Endothelial cell of umbilical vein (primary cell): Measurements from ENCODE around the gene RALGAPA1. TPM values are rescaled to one million over a fixed set of nuclear protein-coding genes. Genes with fewer than 3 reads are reported as not detected.

Experiments used
- BruUV-seq: library from RNA; stranded (reverse); fragments of 400-500 nt; replicated peaks from 2 replicates; lab custom pipeline; 2021; lab: Mats Ljungman, UMichigan
- CTCF ChIA-PET: fragments of 300-600, 350-600 bp; sonication (Branson Sonifier 250); formaldehyde crosslinking; loops from one replicate; lab custom pipeline; 2021; ENCODE audit warnings: antibody characterized with exemption, inconsistent platforms; lab: Charles Lee
- POLR2A ChIA-PET: fragments of 300-600, 350-600 bp; sonication (Branson Sonifier 250); formaldehyde crosslinking; loops from one replicate; lab custom pipeline; 2021; ENCODE audit warnings: antibody characterized with exemption, inconsistent platforms; lab: Charles Lee
- DNase-seq: peaks from one replicate; pipeline ENCODE4 v3.0.0-alpha.2; 2011; ENCODE audit warnings: low read depth, low spot score
- FAIRE-seq: peaks from 2 replicates; lab custom pipeline; 2011; peaks lifted over from hg19 to GRCh38; lab: Jason Lieb, UNC
- H2AFZ ChIP-seq: 2 replicates; pipeline ENCODE4 v1.6.0; 2012; ENCODE audit warnings: low read depth, low read length, control low read depth, inconsistent platforms
- H3K27ac ChIP-seq: 2 replicates; pipeline ENCODE4 v1.5.1; 2011; ENCODE audit warnings: low read depth, mild to moderate bottlenecking, control low read depth, low read length, moderate library complexity; ENCODE audit not compliant: insufficient read depth
- H3K27me3 ChIP-seq, 2 experiments: 2 replicates each; pipeline versions ENCODE4 v1.6.0 to v1.6.1; 2011; ENCODE audit warnings: low read length in 2 of 2, mixed read lengths in 1 of 2; ENCODE audit not compliant: control insufficient read depth in 2 of 2, insufficient read depth in 2 of 2
- H3K36me3 ChIP-seq, 2 experiments: 2 replicates in 1 of 2; 3 replicates in 1 of 2; pipeline ENCODE4 v1.5.1; 2011; ENCODE audit warnings: low read length in 2 of 2, mild to moderate bottlenecking in 1 of 2, moderate library complexity in 1 of 2; ENCODE audit not compliant: control insufficient read depth in 2 of 2, insufficient read depth in 2 of 2; ENCODE audit errors: extremely low read depth in 1 of 2
- H3K4me1 ChIP-seq: 3 replicates; pipeline ENCODE4 v1.5.1; 2011; ENCODE audit warnings: mild to moderate bottlenecking, low read length; ENCODE audit not compliant: control insufficient read depth, insufficient read depth; ENCODE audit errors: extremely low read depth
- H3K4me2 ChIP-seq: 2 replicates; pipeline ENCODE4 v1.6.1; 2011; ENCODE audit warnings: low read length, control low read depth, mixed read lengths; ENCODE audit not compliant: insufficient read depth
- H3K4me3 ChIP-seq, 3 experiments: fragments of 200-600 bp in 1 of 3; sonication (generic), shearing (Covaris generic) in 1 of 3; replicated peaks in 1 of 3; 2 replicates each; pipeline ENCODE4 v1.5.1; 2011 to 2016; ENCODE audit warnings: control low read depth in 3 of 3, low read length in 3 of 3, mild to moderate bottlenecking in 2 of 3, inconsistent platforms in 1 of 3, low read depth in 1 of 3, moderate library complexity in 1 of 3; ENCODE audit not compliant: insufficient read depth in 1 of 3
- H3K79me2 ChIP-seq: 2 replicates; pipeline ENCODE4 v1.6.0; 2012; ENCODE audit warnings: low read length, inconsistent platforms; ENCODE audit not compliant: control insufficient read depth, insufficient read depth
- H3K9ac ChIP-seq: replicated peaks from 2 replicates; pipeline ENCODE3; 2011; ENCODE audit warnings: low read length, control low read depth; ENCODE audit not compliant: insufficient read depth; ENCODE audit errors: extremely low read depth
- H3K9me1 ChIP-seq: replicated peaks from 3 replicates; pipeline ENCODE4 v1.6.0; 2011; ENCODE audit warnings: mild to moderate bottlenecking, low read length; ENCODE audit not compliant: control insufficient read depth, insufficient read depth; ENCODE audit errors: extremely low read depth
- H3K9me3 ChIP-seq: replicated peaks from 2 replicates; pipeline ENCODE4 v1.5.1; 2012; ENCODE audit warnings: low read length, inconsistent platforms; ENCODE audit not compliant: control insufficient read depth, insufficient read depth
- H4K20me1 ChIP-seq: replicated peaks from 2 replicates; pipeline ENCODE3; 2011; ENCODE audit warnings: mild to moderate bottlenecking, low read length; ENCODE audit not compliant: control insufficient read depth, insufficient read depth; ENCODE audit errors: extremely low read depth
- CTCF ChIP-seq, 2 donors: IDR thresholded peaks; 1 replicate in 1 of 2; 2 replicates in 1 of 2; pipeline ENCODE4 v1.5.1; 2011; ENCODE audit warnings: low read length in 2 of 2, mild to moderate bottlenecking in 2 of 2, moderate library complexity in 2 of 2, control low read depth in 1 of 2, inconsistent platforms in 1 of 2, low read depth in 1 of 2; ENCODE audit not compliant: insufficient read depth in 1 of 2; ENCODE audit errors: extremely low read depth in 1 of 2
- EZH2 ChIP-seq: IDR thresholded peaks from 2 replicates; pipeline ENCODE4 v1.6.1; 2012; ENCODE audit warnings: borderline replicate concordance, low read depth, mild to moderate bottlenecking, moderate library complexity, low read length, inconsistent platforms; ENCODE audit not compliant: severe bottlenecking
- FOS ChIP-seq: IDR thresholded peaks from 2 replicates; pipeline ENCODE4 v1.6.1; 2011; ENCODE audit warnings: mild to moderate bottlenecking, low read length, moderate library complexity, borderline replicate concordance; ENCODE audit not compliant: insufficient read depth
- GATA2 ChIP-seq: IDR thresholded peaks from 2 replicates; pipeline ENCODE4 v1.7.0; 2011; ENCODE audit warnings: low read depth, mild to moderate bottlenecking, moderate library complexity, mixed read lengths, low read length; ENCODE audit not compliant: insufficient read length, insufficient read depth
- JUN ChIP-seq: IDR thresholded peaks from 2 replicates; pipeline ENCODE4 v1.6.1; 2011; ENCODE audit warnings: borderline replicate concordance, low read depth; ENCODE audit not compliant: insufficient read length, insufficient read depth
- MAX ChIP-seq: IDR thresholded peaks from 2 replicates; pipeline ENCODE4 v1.6.1; 2011; ENCODE audit not compliant: insufficient read depth, insufficient read length
- MYC ChIP-seq: IDR thresholded peaks from one replicate; pipeline ENCODE4 v1.6.1; 2011; ENCODE audit warnings: mild to moderate bottlenecking, low read depth, low read length
- POLR2A ChIP-seq: IDR thresholded peaks from 2 replicates; pipeline ENCODE4 v1.6.1; 2012; ENCODE audit warnings: low read depth, mild to moderate bottlenecking, control low read depth, low read length
- POLR2AphosphoS5 ChIP-seq: IDR thresholded peaks from 2 replicates; pipeline ENCODE4 v1.6.1; 2012; ENCODE audit warnings: low read depth, mild to moderate bottlenecking, control low read depth, low read length, moderate library complexity; ENCODE audit not compliant: insufficient read depth
- dilution Hi-C: fragments of 300-500 bp; cut with MboI; formaldehyde crosslinking; loops from one replicate; pipeline ENCODE4 v1.15.0; 2019; ENCODE audit warnings: low sequenced_read_pairs; ENCODE audit not compliant: extremely low pct_ligation_motif_present
- intact Hi-C: fragments of 100-400 bp; cut with micrococcal nuclease; formaldehyde crosslinking; loops from one replicate; pipeline ENCODE4 v1.10.0; 2022
- polyA plus RNA-seq, 4 experiments: library from polyadenylated mRNA; depleted of rRNA in 3 of 4; stranded (reverse) in 3 of 4; unstranded in 1 of 4; fragments of >200 nt; gene quantifications; 2 replicates each; pipeline versions ENCODE4 v1.2.1 to v1.2.3, GENCODE V29; 2011 to 2012; ENCODE audit warnings: missing spikeins in 1 of 4
- total RNA-seq: library from RNA; stranded (reverse); gene quantifications from 2 replicates; pipeline ENCODE4 v1.2.3, GENCODE V29; 2021

RALGAPA1 gene
- total and polyA plus RNA-seq, 2 donors (not counting 3 experiments of a cell fraction or from before 2014, with no cell fraction given): 6.1 to 30.9 TPM

- H3K4me1 ChIP-seq: no peaks in the 10 kb centered on the region
- DNase-seq: peak; percentile 52
- intact Hi-C loops (no loop called here), dilution Hi-C loops (no loop called here)
- POLR2A ChIA-PET: no interaction called here
- no peaks in the 10 kb centered on the region for H3K9me1 ChIP-seq
- no peak overlapping the region for H3K4me3 ChIP-seq
- no peak overlapping the region for H3K27ac ChIP-seq
- BruUV-seq: no TSS peak
- no peaks in the 10 kb centered on the region for H3K9me3 ChIP-seq
- H3K9ac ChIP-seq: no peak overlapping the region
- H3K27me3 ChIP-seq: no peaks in the 10 kb centered on the region
- no peak for TF ChIP-seq FOS
- peak; percentile 8 for TF ChIP-seq JUN
- TF ChIP-seq POLR2AphosphoS5: no peak
- TF ChIP-seq MAX: no peak
- no peak for TF ChIP-seq CTCF (IDR thresholded peaks at IDR 0.05; ENCODE audit: extremely low read depth in 1 of 2, insufficient read depth in 1 of 2, low read depth in 1 of 2, low read length in 2 of 2)
- H3K4me2 ChIP-seq: no peak overlapping the region
- FAIRE-seq: no peak
- CTCF ChIA-PET: no interaction called here
- H2AFZ ChIP-seq: no peak overlapping the region
- H4K20me1 ChIP-seq: no peaks in the 10 kb centered on the region
- H3K36me3 ChIP-seq: peaks cover 0 to 4% of the 10 kb centered on the region in 2 experiments
- no peaks in the 10 kb centered on the region for H3K79me2 ChIP-seq
Observed at GRCh38 chr14:35847636-35848035, 38.5 kb upstream of the RALGAPA1 start.

GRCh38 chr14:35844494-35844893, 35.4 kb upstream of the RALGAPA1 start:
- TF ChIP-seq GATA2: no peak
- no peak for TF ChIP-seq MYC
- TF ChIP-seq POLR2A: no peak
- TF ChIP-seq EZH2: no peak
- TF ChIP-seq MAX: no peak
- no peak for TF ChIP-seq JUN
- TF ChIP-seq FOS: no peak
- no peak for TF ChIP-seq POLR2AphosphoS5
- TF ChIP-seq CTCF (IDR thresholded peaks at IDR 0.05; ENCODE audit: extremely low read depth in 1 of 2, insufficient read depth in 1 of 2, low read depth in 1 of 2, low read length in 2 of 2): no peak
- H3K79me2 ChIP-seq: no peaks in the 10 kb centered on the region
- no peak overlapping the region for H3K27ac ChIP-seq
- H3K36me3 ChIP-seq: peaks cover 0 to 4% of the 10 kb centered on the region in 2 experiments
- no peaks in the 10 kb centered on the region for H3K9me1 ChIP-seq
- no peak overlapping the region for H3K4me3 ChIP-seq
- DNase-seq: no peak
- H3K4me1 ChIP-seq: no peaks in the 10 kb centered on the region
- no peak overlapping the region for H3K9ac ChIP-seq
- H3K27me3 ChIP-seq: no peaks in the 10 kb centered on the region
- H3K4me2 ChIP-seq: no peak overlapping the region
- ChIA-PET CTCF (no interaction called here), POLR2A (no interaction called here)
- intact Hi-C loops: no loop called here
- H2AFZ ChIP-seq: no peak overlapping the region
- no TSS peak for BruUV-seq
- H3K9me3 ChIP-seq: no peaks in the 10 kb centered on the region
- dilution Hi-C loops: no loop called here
- FAIRE-seq: no peak
- H4K20me1 ChIP-seq: no peaks in the 10 kb centered on the region
